ENCODE data around the gene AGAP1. TPM values are rescaled to one million over a fixed set of nuclear protein-coding genes. Genes with fewer than 3 reads are reported as not detected.

Gene AGAP1
- total RNA-seq, 2 experiments from 2014 or later, result not detected

- BruUV-seq (replicated peaks), result no TSS peak
- no peak for DNase-seq (ENCODE audit: low spot score)
- Histone ChIP-seq H3K4me1 (ENCODE audit: insufficient read depth, low read length, poor library complexity, severe bottlenecking) (no peaks in the 10 kb centered on the region), H3K36me3 (ENCODE audit: insufficient read depth, low read length) (no peaks in the 10 kb centered on the region), H3K4me3 (ENCODE audit: low read depth, low read length, poor library complexity, severe bottlenecking) (no peak overlapping the region), H3K9me2 (ENCODE audit: insufficient read depth, low read length) (no peaks in the 10 kb centered on the region), H3K79me2 (ENCODE audit: insufficient read depth, low read depth, low read length) (no peaks in the 10 kb centered on the region), H3K9me3 (ENCODE audit: low read length) (no peaks in the 10 kb centered on the region), H3K4me2 (ENCODE audit: low read length) (no peak overlapping the region), H4K20me1 (ENCODE audit: insufficient read depth, low read length) (no peaks in the 10 kb centered on the region), H3K27ac (ENCODE audit: low read depth, low read length, poor library complexity, severe bottlenecking) (no peak overlapping the region), H2AFZ (ENCODE audit: low read length) (no peak overlapping the region)
- ChIA-PET CTCF (ENCODE audit: unreplicated experiment) (no interaction called here), POLR2A (no interaction called here)
- TF ChIP-seq CTCF (conservative IDR thresholded peaks at IDR 0.05; ENCODE audit: low read length) (no peak), EZH2phosphoT487 (IDR thresholded peaks at IDR 0.05; ENCODE audit: borderline replicate concordance, low read depth, low read length) (no peak)
- intact Hi-C loops (cut with micrococcal nuclease; ENCODE audit: unreplicated experiment), result no loop called here
These were observed 533.0 kb downstream of the AGAP1 start for GRCh38 chr2:236026841-236027240.

- Histone ChIP-seq H3K4me1 (ENCODE audit: insufficient read depth, low read length, poor library complexity, severe bottlenecking) (no peaks in the 10 kb centered on the region), H3K36me3 (ENCODE audit: insufficient read depth, low read length) (no peaks in the 10 kb centered on the region), H3K4me2 (ENCODE audit: low read length) (no peak overlapping the region), H3K4me3 (ENCODE audit: low read depth, low read length, poor library complexity, severe bottlenecking) (no peak overlapping the region), H3K9me3 (ENCODE audit: low read length) (no peaks in the 10 kb centered on the region), H4K20me1 (ENCODE audit: insufficient read depth, low read length) (no peaks in the 10 kb centered on the region), H3K9me2 (ENCODE audit: insufficient read depth, low read length) (no peaks in the 10 kb centered on the region), H3K79me2 (ENCODE audit: insufficient read depth, low read depth, low read length) (no peaks in the 10 kb centered on the region), H3K27ac (ENCODE audit: low read depth, low read length, poor library complexity, severe bottlenecking) (no peak overlapping the region), H2AFZ (ENCODE audit: low read length) (no peak overlapping the region)
- DNase-seq (ENCODE audit: low spot score), result no peak
- intact Hi-C loops (cut with micrococcal nuclease; ENCODE audit: unreplicated experiment), result no loop called here
- TF ChIP-seq CTCF (conservative IDR thresholded peaks at IDR 0.05; ENCODE audit: low read length) (no peak), EZH2phosphoT487 (IDR thresholded peaks at IDR 0.05; ENCODE audit: borderline replicate concordance, low read depth, low read length) (no peak)
- no TSS peak for BruUV-seq (replicated peaks)
- POLR2A ChIA-PET, result no interaction called here
- CTCF ChIA-PET (ENCODE audit: unreplicated experiment), result no interaction called here
These were observed 534.2 kb downstream of the AGAP1 start for GRCh38 chr2:236028066-236028465.

GRCh38 chr2:236033462-236033861, 539.6 kb downstream of the AGAP1 start:
- BruUV-seq (replicated peaks), result no TSS peak
- CTCF ChIA-PET (ENCODE audit: unreplicated experiment), result no interaction called here
- POLR2A ChIA-PET, result no interaction called here

More at GRCh38 chr2:236033462-236033861, 539.6 kb downstream of the AGAP1 start:
- intact Hi-C loops (cut with micrococcal nuclease; ENCODE audit: unreplicated experiment), result no loop called here
- Histone ChIP-seq H3K79me2 (ENCODE audit: insufficient read depth, low read depth, low read length) (no peaks in the 10 kb centered on the region), H3K9me3 (ENCODE audit: low read length) (no peaks in the 10 kb centered on the region), H3K36me3 (ENCODE audit: insufficient read depth, low read length) (no peaks in the 10 kb centered on the region), H3K9me2 (ENCODE audit: insufficient read depth, low read length) (no peaks in the 10 kb centered on the region), H3K4me2 (ENCODE audit: low read length) (no peak overlapping the region), H3K4me3 (ENCODE audit: low read depth, low read length, poor library complexity, severe bottlenecking) (no peak overlapping the region), H3K27ac (ENCODE audit: low read depth, low read length, poor library complexity, severe bottlenecking) (no peak overlapping the region), H3K4me1 (ENCODE audit: insufficient read depth, low read length, poor library complexity, severe bottlenecking) (no peaks in the 10 kb centered on the region), H4K20me1 (ENCODE audit: insufficient read depth, low read length) (no peaks in the 10 kb centered on the region), H2AFZ (ENCODE audit: low read length) (no peak overlapping the region)
- no peak for DNase-seq (ENCODE audit: low spot score)
- TF ChIP-seq EZH2phosphoT487 (IDR thresholded peaks at IDR 0.05; ENCODE audit: borderline replicate concordance, low read depth, low read length) (no peak), CTCF (conservative IDR thresholded peaks at IDR 0.05; ENCODE audit: low read length) (no peak)

Data from OCI-LY7 (cell line).